HG03469 (cell line): ENCODE data around the gene CNTN6.
A peak's percentile ranks its signal among the peaks of the same experiment; 100 is the strongest.
"Not testable (repeated sequence)": the region's sequence is repeated elsewhere in the genome, so short reads cannot be mapped to it uniquely, and the experiment has no call there.

Experiments
- ATAC-seq: cut with Tn5 transposase; IDR thresholded peaks from one replicate; pipeline ENCODE4 v1.9.1; 2021; ENCODE audit warnings: mild to moderate bottlenecking, moderate library complexity, moderate number of reproducible peaks; ENCODE audit not compliant: unreplicated experiment

CNTN6 gene

DNA sequence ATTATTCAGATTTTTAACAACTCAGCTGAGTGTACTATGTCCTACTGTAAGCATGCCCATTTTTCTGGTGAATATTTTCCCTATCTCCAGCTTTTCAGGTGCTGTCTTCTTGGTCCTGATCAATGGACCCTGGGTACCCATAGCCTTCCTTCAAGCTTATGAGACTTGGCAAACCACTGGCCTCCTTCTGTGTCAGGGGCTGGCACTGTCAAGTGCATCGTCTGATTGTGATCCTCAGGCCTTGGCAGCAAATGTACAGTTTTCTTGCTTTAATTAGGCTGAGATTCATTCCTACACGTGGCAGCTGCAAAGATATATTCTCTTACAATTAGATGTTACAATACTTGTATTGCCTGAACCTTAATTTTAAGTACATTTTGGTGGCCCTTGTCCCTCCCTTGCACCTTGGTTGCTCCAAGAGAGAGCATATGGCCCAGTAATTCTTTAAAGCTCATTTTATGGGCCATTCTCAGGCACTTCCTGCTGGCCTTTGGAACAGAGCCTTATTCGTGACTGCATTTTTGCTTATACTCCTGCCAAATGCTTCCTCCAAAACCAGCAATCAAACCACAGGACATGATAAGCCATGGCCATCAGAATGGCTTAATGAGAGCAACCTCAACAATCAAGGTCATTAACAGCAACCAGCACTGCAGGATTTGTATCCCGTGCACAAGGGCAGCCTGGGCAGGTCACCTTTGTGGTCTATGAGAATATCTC is 179.9 kb downstream of the CNTN6 start:
- no peak for ATAC-seq

DNA sequence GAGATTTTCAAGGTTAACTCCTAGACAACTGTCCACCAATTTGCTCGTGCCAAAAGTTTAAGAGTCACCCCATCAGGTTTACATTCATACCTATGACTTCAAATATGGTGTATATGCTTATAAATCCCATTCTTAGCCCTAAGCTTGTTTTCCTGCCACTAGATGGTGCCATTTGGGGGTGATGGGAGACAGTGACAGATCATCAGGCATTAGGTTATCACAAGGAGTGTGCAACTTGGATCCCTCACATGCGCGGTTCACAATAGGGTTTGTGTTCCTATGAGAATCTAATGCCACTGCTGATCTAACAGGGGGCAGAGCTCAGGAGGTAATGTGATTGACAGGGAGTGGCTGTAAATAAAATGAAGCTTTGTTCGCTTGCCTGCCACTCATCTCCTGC is 182.7 kb downstream of the CNTN6 start:
- no peak for ATAC-seq

DNA sequence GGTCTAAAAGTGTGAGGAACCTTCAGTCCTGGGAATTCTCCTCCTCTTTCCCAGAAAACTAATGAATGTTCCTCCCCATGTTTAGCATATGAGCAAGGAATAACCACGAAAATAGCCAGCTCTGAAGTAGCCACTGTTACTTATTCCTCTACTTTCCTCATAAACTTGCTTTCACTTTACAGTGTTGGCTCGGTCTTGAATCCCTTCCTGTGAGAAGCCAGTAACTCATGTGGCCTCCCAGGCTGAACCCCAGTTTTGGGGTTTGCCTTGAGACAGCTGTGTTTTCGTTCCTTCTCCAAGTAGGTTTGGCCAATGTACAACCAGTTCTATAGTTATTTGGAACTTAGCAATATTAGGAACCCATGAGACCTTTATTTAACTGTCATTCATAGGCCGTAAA is 195.0 kb downstream of the CNTN6 start:
- no peak for ATAC-seq

DNA sequence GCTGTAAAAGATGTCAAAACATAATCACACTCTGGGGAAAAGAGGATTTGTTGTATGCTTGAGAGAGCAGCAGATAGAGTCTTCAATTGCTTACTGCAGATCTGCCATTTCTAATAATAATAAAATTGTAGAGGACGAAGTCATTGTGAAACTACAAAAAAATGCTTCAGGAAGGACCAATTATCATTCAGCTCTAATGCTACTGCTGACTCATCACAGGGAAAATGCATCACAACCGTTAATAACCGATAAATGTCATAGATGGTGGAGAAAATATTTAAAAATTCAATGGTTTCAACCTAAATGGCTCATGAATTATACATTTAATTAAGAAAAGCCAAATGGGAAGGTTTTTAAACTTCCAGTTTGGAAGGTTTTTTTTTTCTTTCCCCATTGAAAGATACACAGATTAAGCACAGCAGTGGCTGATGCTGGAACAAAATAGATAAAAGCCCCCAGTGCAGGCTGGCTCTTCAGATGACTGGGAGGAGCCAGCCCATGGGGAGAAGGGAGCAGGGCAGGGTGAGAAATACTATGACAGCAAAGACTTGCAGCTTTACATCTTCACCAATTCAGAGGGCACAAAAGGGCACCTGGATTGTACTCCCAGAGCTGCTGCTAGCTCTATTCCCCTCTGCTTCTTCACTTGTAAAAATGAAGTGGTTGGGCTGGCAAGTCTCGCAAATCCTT is 196.1 kb downstream of the CNTN6 start:
- no peak for ATAC-seq

DNA sequence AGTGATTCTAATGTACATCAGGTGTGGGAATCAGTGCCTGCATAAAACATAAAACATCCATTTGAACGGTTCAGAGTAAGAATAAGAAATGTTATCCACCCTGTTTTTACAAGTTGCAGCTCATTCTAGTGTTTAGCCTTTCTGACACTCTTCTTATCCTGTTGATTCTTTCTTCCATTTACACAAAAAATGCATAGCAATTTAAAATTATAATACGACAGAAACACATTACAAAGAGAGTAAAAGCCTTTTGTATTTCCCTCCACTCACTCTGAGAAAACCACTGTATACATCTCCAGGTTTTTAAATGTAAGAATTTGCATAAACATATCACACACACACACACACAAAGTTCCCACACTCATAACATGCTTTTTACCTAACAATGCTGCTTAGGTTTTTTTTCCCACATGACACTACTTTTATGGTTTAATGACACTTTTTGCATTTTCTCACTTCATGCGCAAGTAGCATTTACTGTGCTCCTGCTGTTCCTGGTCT is 199.8 kb downstream of the CNTN6 start:
- ATAC-seq = no peak

DNA sequence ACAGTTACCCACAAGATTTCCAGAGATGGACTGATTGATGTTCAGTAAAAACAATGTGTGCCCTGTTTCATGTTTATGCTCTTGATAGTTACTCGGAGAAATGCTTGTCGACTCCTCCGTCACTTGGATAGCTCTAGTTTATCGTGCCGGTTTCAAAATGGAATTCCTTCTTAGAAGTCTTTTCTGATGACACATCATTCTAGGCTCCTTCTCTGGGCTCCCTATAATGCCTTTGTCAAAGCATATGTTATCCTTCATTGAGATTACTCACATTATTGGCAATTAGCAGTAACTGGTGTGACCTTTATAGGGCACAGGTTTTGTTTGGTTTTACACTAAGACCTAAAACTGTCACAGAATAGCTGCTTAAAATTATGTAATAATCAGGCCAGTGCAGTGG is 201.8 kb downstream of the CNTN6 start:
- ATAC-seq = no peak

DNA sequence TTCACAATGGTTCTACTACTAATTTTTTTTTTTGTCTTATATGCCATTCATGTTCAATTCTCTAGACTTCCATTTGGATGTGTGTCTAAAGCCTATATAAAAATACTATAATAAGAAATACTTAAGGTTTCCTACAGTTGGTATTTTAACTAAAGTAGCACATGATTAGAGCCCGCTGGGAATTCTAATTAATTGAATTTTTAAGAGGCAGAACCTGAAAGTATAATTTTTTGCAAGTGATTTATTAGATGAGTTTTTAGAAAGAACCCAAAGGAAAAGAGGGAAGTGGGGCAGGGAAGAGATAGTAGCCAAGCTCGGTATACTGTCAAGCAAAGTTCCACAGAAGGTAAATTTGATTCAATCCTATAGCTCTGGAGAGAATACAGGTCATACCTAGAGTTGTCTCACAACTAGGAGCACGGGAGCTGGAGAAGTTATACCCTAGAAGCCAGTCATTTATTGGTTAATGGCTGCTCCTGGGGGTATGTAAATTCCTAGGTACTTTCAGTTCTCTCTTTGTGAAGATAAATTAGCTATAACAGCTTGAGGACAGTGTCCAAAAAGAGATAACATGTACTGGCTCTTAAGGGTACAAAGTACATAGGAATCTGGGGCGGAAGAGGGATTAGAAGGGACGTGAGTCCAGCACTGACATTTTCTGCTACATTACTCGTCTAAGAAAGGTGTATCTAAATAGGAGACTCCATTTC is 225.6 kb downstream of the CNTN6 start:
- ATAC-seq = no peak

DNA sequence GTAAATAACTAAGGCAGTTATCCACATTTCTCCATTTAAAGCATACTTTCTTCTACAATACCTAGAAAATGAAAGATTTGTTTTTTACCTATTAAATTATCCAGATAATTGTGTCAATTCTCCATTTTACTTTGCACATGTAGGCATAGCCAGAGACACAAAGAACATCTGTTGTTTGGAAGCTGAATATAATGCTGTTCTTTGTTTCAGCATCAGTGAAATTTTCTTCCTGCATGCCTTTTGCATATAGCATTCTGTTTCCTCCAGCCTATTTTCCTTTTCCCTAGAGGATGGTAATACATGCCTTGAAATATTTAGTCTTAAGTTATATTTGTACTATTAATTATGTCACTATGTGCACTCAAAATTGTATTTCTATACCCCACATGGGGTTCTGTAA is 233.7 kb downstream of the CNTN6 start:
- no peak for ATAC-seq

DNA sequence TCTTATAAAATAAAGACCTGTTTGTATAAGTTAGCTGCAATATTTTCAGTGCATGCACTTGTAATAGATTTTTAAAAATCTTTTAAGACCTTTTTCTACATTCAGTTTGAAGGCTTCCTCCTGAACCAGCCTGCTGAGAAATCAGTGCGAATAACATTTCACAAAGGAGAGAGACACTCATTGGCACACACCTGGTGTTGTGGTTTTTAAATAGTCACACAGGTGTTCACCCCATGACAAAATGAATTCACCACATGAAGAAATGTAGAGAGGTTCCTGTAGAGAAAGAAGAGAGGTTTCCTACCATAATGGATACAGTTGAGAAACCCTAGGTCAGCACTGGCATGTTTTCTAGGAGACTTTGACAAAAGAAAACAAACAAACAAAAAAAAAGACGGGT is 237.3 kb downstream of the CNTN6 start:
- ATAC-seq = no peak

DNA sequence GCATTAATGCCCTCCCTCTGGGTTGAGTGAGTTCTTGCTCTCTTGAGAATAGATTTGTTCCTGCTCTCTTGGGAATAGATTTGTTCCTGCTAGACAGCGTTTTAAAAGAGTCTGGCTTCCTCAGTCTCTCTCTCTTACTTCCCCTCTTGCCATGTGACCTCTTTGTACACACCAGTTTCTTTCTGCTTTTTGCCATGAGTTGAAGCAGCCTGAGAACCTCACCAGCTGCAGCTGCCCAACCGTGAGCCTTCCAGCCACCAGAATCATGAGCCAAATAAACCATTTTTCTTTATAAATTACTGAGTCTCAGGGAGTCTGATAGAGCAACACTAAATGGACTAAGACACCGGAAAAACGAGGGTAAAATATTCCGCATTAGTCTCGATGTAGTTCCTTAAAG is 253.6 kb downstream of the CNTN6 start:
- no peak for ATAC-seq

DNA sequence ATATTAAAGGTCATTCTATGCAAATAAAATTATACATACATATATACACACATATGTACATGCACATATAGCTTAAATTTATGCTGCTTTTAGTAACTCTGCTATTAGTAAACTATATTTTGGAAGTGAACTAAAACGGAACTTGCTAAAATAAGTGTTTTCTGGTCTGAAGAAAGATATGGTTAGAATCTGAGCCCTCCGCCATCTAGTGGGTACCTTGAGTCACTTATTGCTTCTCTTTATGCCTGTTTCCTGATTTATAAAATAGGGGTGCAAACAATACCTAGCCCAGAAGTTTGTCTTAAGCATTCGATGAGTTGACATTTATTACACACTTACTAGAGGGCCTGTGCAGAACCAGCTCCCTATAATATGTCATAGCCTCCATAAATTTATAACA is 255.7 kb downstream of the CNTN6 start:
- ATAC-seq = no peak

DNA sequence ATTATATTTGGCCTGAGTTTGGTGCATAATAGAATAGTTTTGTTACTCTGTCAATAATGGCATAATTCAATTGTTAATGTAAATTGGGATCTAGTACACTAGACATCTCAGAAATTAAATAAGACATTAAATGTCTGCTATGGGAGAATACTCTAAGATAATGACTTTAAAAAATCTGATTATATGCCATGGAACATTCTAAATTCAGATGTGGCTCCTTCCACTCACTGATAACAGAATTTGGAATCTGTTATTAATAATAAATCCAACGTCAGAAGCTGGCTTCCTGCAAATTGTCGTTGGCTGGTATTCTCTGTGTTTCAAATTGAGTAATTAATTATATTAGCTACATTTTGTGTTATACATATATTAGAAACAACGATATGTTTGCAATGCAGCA is 258.1 kb downstream of the CNTN6 start:
- ATAC-seq = no peak

DNA sequence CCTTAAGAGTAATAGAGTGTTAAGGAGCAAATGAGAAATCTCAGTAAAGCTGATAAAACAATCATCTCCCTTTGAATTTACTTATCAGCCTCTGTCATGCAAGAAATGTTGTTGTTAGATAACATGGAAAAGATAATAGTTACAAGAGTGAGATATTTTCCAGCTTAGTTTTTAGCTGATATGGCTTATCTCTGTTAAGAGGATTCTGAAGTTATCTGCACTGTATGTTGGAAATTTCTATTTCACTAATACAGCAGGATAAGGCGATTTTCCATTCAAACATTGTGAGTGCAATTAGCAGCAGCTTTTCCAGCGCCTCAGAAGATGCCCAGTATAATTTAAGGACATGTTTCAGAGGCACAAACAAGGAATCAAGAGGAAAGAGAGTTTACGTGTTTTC is 262.9 kb downstream of the CNTN6 start:
- ATAC-seq = no peak

DNA sequence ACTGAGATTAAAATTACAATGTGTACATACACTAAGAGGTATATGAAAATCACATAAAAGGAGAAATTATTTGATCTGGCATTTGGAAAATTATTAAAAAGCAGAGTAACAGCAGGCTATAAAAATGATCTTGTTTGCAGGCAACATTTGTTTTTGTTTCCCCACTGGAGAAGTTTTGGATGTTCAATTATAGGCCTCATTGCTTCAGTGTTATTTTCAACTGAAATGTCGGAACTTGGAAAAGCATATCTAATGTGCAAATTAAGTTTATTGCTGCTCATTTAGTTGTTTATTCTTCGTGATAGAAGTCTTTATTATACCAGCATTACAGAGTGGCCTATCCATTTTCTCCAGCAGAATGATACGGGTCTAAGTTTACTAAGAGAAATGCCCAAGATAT is 263.3 kb downstream of the CNTN6 start:
- no peak for ATAC-seq

DNA sequence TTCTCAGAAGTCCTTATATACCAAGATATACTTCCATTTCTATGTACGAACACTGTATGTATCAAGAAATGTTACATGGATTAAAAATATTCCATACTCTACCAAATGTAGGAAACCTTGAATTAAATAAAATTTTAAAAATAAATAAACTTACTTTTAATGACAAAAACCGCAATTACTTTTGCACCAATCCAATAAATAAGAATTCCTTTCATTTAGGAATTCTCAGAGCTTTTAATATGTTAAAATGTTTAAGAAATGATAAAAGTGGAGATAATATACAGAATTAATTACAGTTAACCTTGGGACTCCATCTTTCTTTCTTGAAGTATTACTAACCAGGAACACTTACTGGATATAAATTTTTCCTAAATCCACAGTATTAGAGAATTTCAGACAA is 272.7 kb downstream of the CNTN6 start:
- ATAC-seq = no peak

DNA sequence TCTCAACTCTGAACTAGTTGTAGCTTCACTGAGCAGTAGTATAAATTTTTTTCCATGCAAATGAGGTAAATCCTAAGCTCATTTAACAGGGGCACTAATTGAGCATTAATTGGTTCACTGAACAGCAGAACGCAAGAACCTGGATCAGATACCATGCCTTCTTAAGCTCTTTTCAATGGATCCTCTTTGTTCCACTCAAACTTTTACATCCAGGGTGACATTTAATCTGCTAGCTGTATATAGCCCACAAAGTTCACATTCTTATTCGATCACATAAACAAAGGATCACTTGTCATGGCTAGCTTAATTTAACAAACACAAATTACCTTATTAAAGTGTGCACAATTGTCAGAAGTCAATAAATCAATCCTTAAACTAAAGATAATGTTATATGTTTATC is 281.6 kb downstream of the CNTN6 start:
- no peak for ATAC-seq

DNA sequence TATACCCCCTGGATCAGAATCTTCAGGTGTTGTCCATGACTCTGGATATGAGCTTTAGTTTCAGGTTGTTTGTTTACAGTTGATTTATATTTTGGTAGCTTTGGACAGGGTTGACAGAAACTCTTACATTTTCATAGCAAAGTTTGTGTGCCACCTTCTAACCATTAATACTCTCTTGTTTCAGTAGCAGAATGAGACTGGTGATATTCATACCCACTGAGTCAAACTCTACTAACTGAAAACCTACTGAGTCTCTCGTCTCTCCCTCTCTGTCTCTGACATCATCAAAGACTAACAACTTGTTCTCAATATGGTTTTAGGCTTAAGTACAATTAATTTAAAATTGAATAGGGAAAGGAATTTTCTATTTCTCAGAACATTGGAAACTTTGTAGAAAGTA is 282.3 kb downstream of the CNTN6 start:
- ATAC-seq = no peak

DNA sequence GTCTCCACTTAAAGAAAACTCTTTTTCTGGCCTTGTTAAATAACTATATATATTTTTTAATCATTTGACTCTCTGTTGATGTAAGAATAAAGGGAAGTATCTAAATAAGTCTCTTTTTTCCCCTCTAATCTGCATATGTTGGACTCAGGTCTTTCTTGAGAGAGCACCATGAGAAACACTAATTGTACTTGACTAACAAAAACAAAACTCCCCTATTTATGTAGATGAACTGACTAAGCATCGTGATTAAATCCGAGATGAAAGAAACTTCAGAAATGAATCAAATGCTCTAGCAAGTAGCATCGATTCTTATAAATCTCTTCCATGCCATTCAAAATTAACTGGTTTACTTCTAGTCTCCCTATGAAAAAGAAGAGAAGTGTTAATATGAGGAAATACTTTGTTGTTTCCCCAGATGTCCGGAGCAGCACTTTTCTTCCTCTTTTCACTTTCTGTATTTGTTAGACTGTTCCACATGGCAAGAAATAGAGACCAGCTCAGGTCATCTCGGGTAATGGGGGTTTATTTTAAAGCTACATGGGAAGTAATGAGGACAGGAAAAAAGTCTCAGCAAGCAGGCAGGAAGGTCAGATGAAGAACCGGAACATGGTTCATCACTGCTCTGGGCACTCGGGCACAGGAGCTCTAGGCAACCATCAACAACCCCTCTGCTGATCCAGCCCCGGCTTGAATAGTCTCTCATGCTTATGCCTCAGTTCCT is 288.3 kb downstream of the CNTN6 start:
- peak; percentile 79 for ATAC-seq

DNA sequence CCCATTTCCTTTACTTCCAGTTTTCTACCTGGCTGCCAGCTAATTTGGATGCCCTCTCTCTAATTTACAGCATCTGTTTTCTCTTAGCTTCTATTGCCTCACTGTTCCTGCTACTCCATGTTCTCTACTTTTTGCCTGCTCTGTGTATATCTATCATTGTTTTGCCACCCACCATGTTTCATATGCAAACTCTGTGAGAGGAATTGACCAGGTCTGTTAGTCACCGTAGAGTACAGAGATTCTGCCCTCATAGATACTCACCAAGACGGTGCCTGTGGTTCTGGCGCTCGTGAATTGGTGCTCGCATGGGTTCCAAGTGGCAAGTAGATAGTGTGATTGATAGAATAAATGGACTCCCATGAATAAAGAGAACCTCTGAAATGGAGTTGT is 288.8 kb downstream of the CNTN6 start:
- peak; percentile 17 for ATAC-seq

DNA sequence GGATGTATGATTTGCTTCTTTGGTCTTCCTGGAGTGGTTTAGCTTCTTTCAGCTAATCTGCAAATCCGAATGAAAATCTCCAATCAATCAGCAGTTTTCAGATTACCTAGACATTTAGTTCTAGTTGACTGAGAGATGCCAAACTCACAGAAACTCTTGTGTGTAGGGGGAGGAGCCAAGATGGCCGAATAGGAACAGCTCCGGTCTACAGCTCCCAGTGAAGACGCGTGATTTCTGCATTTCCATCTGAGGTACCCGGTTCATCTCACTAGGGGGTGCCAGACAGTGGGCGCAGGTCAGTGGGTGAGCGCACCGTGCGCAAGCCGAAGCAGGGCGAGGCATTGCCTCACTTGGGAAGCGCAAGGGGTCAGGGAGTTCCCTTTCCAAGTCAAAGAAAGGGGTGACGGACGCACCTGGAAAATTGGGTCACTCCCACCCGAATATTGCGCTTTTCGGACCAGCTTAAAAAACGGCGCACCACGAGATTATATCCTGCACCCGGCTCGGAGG is 294.6 kb downstream of the CNTN6 start:
- not testable (repeated sequence) for ATAC-seq

DNA sequence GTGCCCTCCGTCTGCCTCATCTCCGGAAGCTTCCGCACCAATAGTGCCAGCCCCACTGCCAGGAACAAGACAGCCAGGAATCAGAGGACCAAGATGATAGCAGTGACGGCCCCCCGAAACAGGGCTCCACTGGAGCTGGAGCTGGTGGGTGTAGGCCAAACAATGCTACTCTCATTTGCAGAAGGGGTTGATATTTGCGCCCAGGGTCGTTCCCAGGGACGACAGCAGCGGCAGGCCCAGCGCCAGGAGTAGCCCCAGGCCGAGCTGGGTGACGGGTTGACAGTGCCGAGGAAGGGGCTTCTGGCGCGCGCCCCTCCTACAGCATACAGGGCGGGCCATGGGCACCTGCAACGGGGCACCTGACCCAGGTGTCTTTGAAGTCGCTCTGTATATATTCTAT is 301.4 kb downstream of the CNTN6 start:
- ATAC-seq = no peak
